ENCODE data around the gene SPTLC3. TPM values are rescaled to one million over a fixed set of nuclear protein-coding genes. Genes with fewer than 3 reads are reported as not detected.

The SPTLC3 gene
- total RNA-seq, 1 donor from 2014 or later, result 4.6 TPM

GRCh38 chr20:13140775-13141174, 132.0 kb downstream of the SPTLC3 start:
- Histone ChIP-seq H3K9me3 (peaks cover 0 to 3% of the 10 kb centered on the region in 2 donors), H3K27me3 (no peaks in the 10 kb centered on the region), H3K4me1 (no peaks in the 10 kb centered on the region), H3K27ac (no peak overlapping the region), H3K4me3 (no peak overlapping the region), H3K36me3 (no peaks in the 10 kb centered on the region)
- no peak for TF ChIP-seq CTCF (IDR thresholded peaks at IDR 0.05)
- intact Hi-C loops (cut with DNase I), result no loop called here
- no peak for DNase-seq (ENCODE audit: low spot score in 2 of 2)

- H3K4me3 ChIP-seq, result no peak overlapping the region
- peaks cover 0 to 3% of the 10 kb centered on the region in 2 donors for H3K9me3 ChIP-seq
- intact Hi-C loops (cut with DNase I), result no loop called here
- no peak for TF ChIP-seq CTCF (IDR thresholded peaks at IDR 0.05)
- no peak overlapping the region for H3K27ac ChIP-seq
- H3K27me3 ChIP-seq, result no peaks in the 10 kb centered on the region
- H3K4me1 ChIP-seq, result no peaks in the 10 kb centered on the region
- no peaks in the 10 kb centered on the region for H3K36me3 ChIP-seq
- DNase-seq (ENCODE audit: low spot score in 2 of 2), result no peak
These were observed 132.8 kb downstream of the SPTLC3 start for GRCh38 chr20:13141546-13141945.

- no peaks in the 10 kb centered on the region for H3K36me3 ChIP-seq
- no peaks in the 10 kb centered on the region for H3K27me3 ChIP-seq
- H3K27ac ChIP-seq, result no peak overlapping the region
- no peak for TF ChIP-seq CTCF (IDR thresholded peaks at IDR 0.05)
- intact Hi-C loops (cut with DNase I), result no loop called here
- DNase-seq (ENCODE audit: low spot score in 2 of 2), result no peak
- peaks cover 0 to 4% of the 10 kb centered on the region in 2 donors for H3K4me1 ChIP-seq
- H3K4me3 ChIP-seq, result no peak overlapping the region
- peaks cover 0 to 3% of the 10 kb centered on the region in 2 donors for H3K9me3 ChIP-seq
These were observed 133.4 kb downstream of the SPTLC3 start for GRCh38 chr20:13142143-13142542.

GRCh38 chr20:13147071-13147963, 138.5 kb downstream of the SPTLC3 start:
- H3K36me3 ChIP-seq, result no peaks in the 10 kb centered on the region
- no peak overlapping the region for H3K4me3 ChIP-seq
- no peak for DNase-seq (ENCODE audit: low spot score in 2 of 2)
- H3K4me1 ChIP-seq, result peaks cover 0 to 6% of the 10 kb centered on the region in 2 donors
- peaks cover 0 to 3% of the 10 kb centered on the region in 2 donors for H3K9me3 ChIP-seq
- H3K27me3 ChIP-seq, result no peaks in the 10 kb centered on the region
- H3K27ac ChIP-seq, result no peak overlapping the region
- intact Hi-C loops (cut with DNase I), result no loop called here
- TF ChIP-seq CTCF (IDR thresholded peaks at IDR 0.05), result no peak

- no peak overlapping the region for H3K27ac ChIP-seq
- DNase-seq (ENCODE audit: low spot score in 2 of 2), result no peak
- peaks cover 0 to 6% of the 10 kb centered on the region in 2 donors for H3K4me1 ChIP-seq
- intact Hi-C loops (cut with DNase I), result no loop called here
- no peaks in the 10 kb centered on the region for H3K36me3 ChIP-seq
- H3K4me3 ChIP-seq, result no peak overlapping the region
- H3K27me3 ChIP-seq, result no peaks in the 10 kb centered on the region
- H3K9me3 ChIP-seq, result peaks cover 0 to 3% of the 10 kb centered on the region in 2 donors
- TF ChIP-seq CTCF (IDR thresholded peaks at IDR 0.05), result no peak
These were observed 139.2 kb downstream of the SPTLC3 start for GRCh38 chr20:13147971-13148370.

Measured in ascending aorta (tissue), 2 donors.